ENCODE data around the gene SYNPR. TPM values are rescaled to one million over a fixed set of nuclear protein-coding genes. Genes with fewer than 3 reads are reported as not detected.

The SYNPR gene
- total RNA-seq, 4 donors from 2014 or later: not detected

- WGBS, 2 donors: 65 to 81% methylated on average over 2 of the region's 2 CpGs
- Histone ChIP-seq H3K36me3 (no peaks in the 10 kb centered on the region), H3K4me1 (peaks cover 0 to 14% (median 0%) of the 10 kb centered on the region in 4 donors), H3K9me3 (no peaks in the 10 kb centered on the region), H3K27me3 (no peaks in the 10 kb centered on the region), H3K27ac (no peak overlapping the region), H3K4me3 (no peak overlapping the region)
- DNase-seq (ENCODE audit: low spot score in 2 of 2): no peak
- no peak for TF ChIP-seq POLR2A (IDR thresholded peaks at IDR 0.05)
- no peak for TF ChIP-seq CTCF (IDR thresholded peaks at IDR 0.05)
- no peak for TF ChIP-seq EP300 (IDR thresholded peaks at IDR 0.05)
Observed at GRCh38 chr3:63324621-63325020, 46.5 kb downstream of the SYNPR start.

GRCh38 chr3:63325386-63325785 is 47.3 kb downstream of the SYNPR start:
- H3K36me3 ChIP-seq: no peaks in the 10 kb centered on the region
- no peaks in the 10 kb centered on the region for H3K27me3 ChIP-seq
- no peak for TF ChIP-seq POLR2A (IDR thresholded peaks at IDR 0.05)
- no peak for TF ChIP-seq CTCF (IDR thresholded peaks at IDR 0.05)
- no peak for TF ChIP-seq EP300 (IDR thresholded peaks at IDR 0.05)

GRCh38 chr3:63328365-63328764 is 50.3 kb downstream of the SYNPR start:
- Histone ChIP-seq H3K4me3 (no peak overlapping the region), H3K27ac (no peak overlapping the region), H3K27me3 (no peaks in the 10 kb centered on the region), H3K36me3 (no peaks in the 10 kb centered on the region), H3K9me3 (no peaks in the 10 kb centered on the region), H3K4me1 (no peaks in the 10 kb centered on the region)
- no peak for DNase-seq (ENCODE audit: low spot score in 2 of 2)
- no peak for TF ChIP-seq POLR2A (IDR thresholded peaks at IDR 0.05)
- TF ChIP-seq CTCF (IDR thresholded peaks at IDR 0.05): no peak
- no peak for TF ChIP-seq EP300 (IDR thresholded peaks at IDR 0.05)

More at GRCh38 chr3:63325386-63325785, 47.3 kb downstream of the SYNPR start:
- peaks cover 0 to 14% (median 0%) of the 10 kb centered on the region in 4 donors for H3K4me1 ChIP-seq
- H3K9me3 ChIP-seq: no peaks in the 10 kb centered on the region
- H3K27ac ChIP-seq: no peak overlapping the region
- 66 to 95% methylated on average over 2 of the region's 2 CpGs for WGBS, 2 donors
- H3K4me3 ChIP-seq: no peak overlapping the region
- DNase-seq (ENCODE audit: low spot score in 2 of 2): no peak

GRCh38 chr3:63331520-63331919 is 53.4 kb downstream of the SYNPR start:
- 84 to 93% methylated on average over 3 of the region's 3 CpGs for WGBS, 2 donors
- DNase-seq (ENCODE audit: low spot score in 2 of 2): no peak
- TF ChIP-seq POLR2A (IDR thresholded peaks at IDR 0.05): no peak
- no peak for TF ChIP-seq EP300 (IDR thresholded peaks at IDR 0.05)
- no peak for TF ChIP-seq CTCF (IDR thresholded peaks at IDR 0.05)
- H3K27ac ChIP-seq: no peak overlapping the region
- no peaks in the 10 kb centered on the region for H3K36me3 ChIP-seq
- no peaks in the 10 kb centered on the region for H3K4me1 ChIP-seq
- no peak overlapping the region for H3K4me3 ChIP-seq
- H3K9me3 ChIP-seq: no peaks in the 10 kb centered on the region
- no peaks in the 10 kb centered on the region for H3K27me3 ChIP-seq

- 72 to 75% methylated on average over 1 of the region's 1 CpG for WGBS, 2 donors
- no peaks in the 10 kb centered on the region for H3K9me3 ChIP-seq
- DNase-seq (ENCODE audit: low spot score in 2 of 2): no peak
- TF ChIP-seq CTCF (IDR thresholded peaks at IDR 0.05) (no peak), POLR2A (IDR thresholded peaks at IDR 0.05) (no peak), EP300 (IDR thresholded peaks at IDR 0.05) (no peak)
- H3K4me3 ChIP-seq: no peak overlapping the region
- no peaks in the 10 kb centered on the region for H3K27me3 ChIP-seq
- no peaks in the 10 kb centered on the region for H3K36me3 ChIP-seq
- no peak overlapping the region for H3K27ac ChIP-seq
- H3K4me1 ChIP-seq: no peaks in the 10 kb centered on the region
Observed at GRCh38 chr3:63333815-63334214, 55.7 kb downstream of the SYNPR start.
